Measurements from ENCODE around the gene FBXO46. TPM values are rescaled to one million over a fixed set of nuclear protein-coding genes. Genes with fewer than 3 reads are reported as not detected.

FBXO46 gene
- total and polyA plus RNA-seq, 2 donors (not counting 3 experiments of a cell fraction or from before 2014, with no cell fraction given) = 7.7 to 21.2 TPM

GRCh38 chr19:45773384-45773783 is 42.7 kb upstream of the FBXO46 start:
- Histone ChIP-seq H3K4me2 (ENCODE audit: insufficient read depth, low read length) (no peak overlapping the region), H3K36me3 (ENCODE audit: control insufficient read depth in 2 of 2, extremely low read depth in 1 of 2, insufficient read depth in 2 of 2, low read length in 2 of 2) (peaks cover 3 to 18% of the 10 kb centered on the region in 2 experiments), H3K4me1 (ENCODE audit: control insufficient read depth, extremely low read depth, insufficient read depth, low read length) (peaks cover 9% of the 10 kb centered on the region), H3K9me3 (replicated peaks; ENCODE audit: control insufficient read depth, insufficient read depth, low read length) (no peaks in the 10 kb centered on the region), H3K27ac (ENCODE audit: insufficient read depth, low read depth, low read length) (no peak overlapping the region), H4K20me1 (replicated peaks; ENCODE audit: control insufficient read depth, extremely low read depth, insufficient read depth, low read length) (no peaks in the 10 kb centered on the region), H3K4me3 (replicated peaks in 1 of 3; ENCODE audit: insufficient read depth in 1 of 3, low read depth in 1 of 3, low read length in 3 of 3) (no peak overlapping the region), H3K9ac (replicated peaks; ENCODE audit: extremely low read depth, insufficient read depth, low read length) (no peak overlapping the region), H3K27me3 (ENCODE audit: control insufficient read depth in 2 of 2, insufficient read depth in 2 of 2, low read length in 2 of 2) (no peaks in the 10 kb centered on the region), H3K79me2 (ENCODE audit: control insufficient read depth, insufficient read depth, low read length) (no peaks in the 10 kb centered on the region), H3K9me1 (replicated peaks; ENCODE audit: control insufficient read depth, extremely low read depth, insufficient read depth, low read length) (no peaks in the 10 kb centered on the region), H2AFZ (ENCODE audit: low read depth, low read length) (no peak overlapping the region)
- no peak for DNase-seq (ENCODE audit: low read depth, low spot score)
- ChIA-PET POLR2A (no interaction called here), CTCF (interaction anchor here (1.4 to 2.6 kb wide), 3 partner anchors 26 to 45 kb away, joined by 3 to 9 read pairs (median 8); no protein-coding TSS in a partner anchor)
- intact Hi-C loops (cut with micrococcal nuclease) (no loop called here), dilution Hi-C loops (cut with MboI; ENCODE audit: extremely low pct_ligation_motif_present, low sequenced_read_pairs) (no loop called here)
- BruUV-seq (replicated peaks) = no TSS peak
- TF ChIP-seq POLR2A (IDR thresholded peaks at IDR 0.05; ENCODE audit: low read depth, low read length) (no peak), CTCF (IDR thresholded peaks at IDR 0.05; ENCODE audit: extremely low read depth in 1 of 2, insufficient read depth in 1 of 2, low read depth in 1 of 2, low read length in 2 of 2) (no peak), MAX (IDR thresholded peaks at IDR 0.05; ENCODE audit: insufficient read depth, insufficient read length) (no peak), JUN (IDR thresholded peaks at IDR 0.05; ENCODE audit: borderline replicate concordance, insufficient read depth, insufficient read length, low read depth) (no peak), GATA2 (IDR thresholded peaks at IDR 0.05; ENCODE audit: insufficient read depth, insufficient read length, low read depth, low read length) (no peak), MYC (IDR thresholded peaks at IDR 0.05; ENCODE audit: low read depth, low read length) (no peak), FOS (IDR thresholded peaks at IDR 0.05; ENCODE audit: borderline replicate concordance, insufficient read depth, low read length) (no peak)
- FAIRE-seq = no peak

All from endothelial cell of umbilical vein (primary cell).